Heart right ventricle (tissue), 16 donors: ENCODE data around the gene ZDHHC22. TPM values are rescaled to one million over a fixed set of nuclear protein-coding genes. Genes with fewer than 3 reads are reported as not detected.
A peak's percentile ranks its signal among the peaks of the same experiment; 100 is the strongest.

Experiments
- ATAC-seq, 8 donors: fragments of 200-7000 bp; cut with Tn5 transposase; one replicate each; pipeline ENCODE4 v1.9.1; 2020; ENCODE audit warnings: mild to moderate bottlenecking in 8 of 8, moderate library complexity in 8 of 8, moderate number of reproducible peaks in 1 of 8
- DNase-seq, 2 donors: peaks; one replicate each; pipeline ENCODE4 v3.0.0-alpha.2; 2020
- H3K27ac ChIP-seq, 10 donors: fragments of 200-600 bp; sonication (generic) in 2 of 10; one replicate each; pipeline versions ENCODE4 v1.5.0 to v1.8.0; 2020 to 2022; ENCODE audit warnings: mild to moderate bottlenecking in 3 of 10
- H3K27me3 ChIP-seq, 7 donors: fragments of 200-600 bp; one replicate each; pipeline ENCODE4 v1.8.0; 2021 to 2022; ENCODE audit warnings: mild to moderate bottlenecking in 2 of 7
- H3K36me3 ChIP-seq, 9 donors: fragments of 200-600 bp; sonication (generic) in 1 of 9; one replicate each; pipeline versions ENCODE4 v1.5.0 to v1.8.0; 2020 to 2022; ENCODE audit warnings: mild to moderate bottlenecking in 2 of 9
- H3K4me1 ChIP-seq, 9 donors: fragments of 200-600 bp; sonication (generic) in 1 of 9; one replicate each; pipeline versions ENCODE4 v1.5.0 to v1.8.0; 2020 to 2022; ENCODE audit warnings: mild to moderate bottlenecking in 4 of 9
- H3K4me3 ChIP-seq, 10 donors: fragments of 200-600 bp; sonication (generic) in 2 of 10; one replicate each; pipeline versions ENCODE4 v1.5.0 to v1.8.0; 2020 to 2022; ENCODE audit warnings: mild to moderate bottlenecking in 7 of 10, moderate library complexity in 2 of 10
- H3K9me3 ChIP-seq, 11 donors: fragments of 200-600 bp in 10 of 11; sonication (generic) in 2 of 11; one replicate each; pipeline versions ENCODE4 v1.5.0 to v1.8.0; 2013 to 2022; ENCODE audit warnings: mild to moderate bottlenecking in 2 of 11, control low read depth in 1 of 11, moderate library complexity in 1 of 11
- CTCF ChIP-seq, 9 donors: fragments of 200-600 bp; sonication (generic) in 2 of 9; IDR thresholded peaks; one replicate each; pipeline versions ENCODE4 v1.5.0 to v1.8.0; 2021 to 2022; ENCODE audit warnings: antibody characterized with exemption in 9 of 9, mild to moderate bottlenecking in 5 of 9, moderate library complexity in 1 of 9
- WGBS, 2 donors: extraction: QIAGEN DNeasy Blood & Tissue Kit; methylation state at CpG; one replicate each; pipeline ENCODE4 v1.1.7; 2013; ENCODE audit warnings: inconsistent platforms in 1 of 2; 5-methylcytosine and 5-hydroxymethylcytosine counted together
- intact Hi-C, 10 donors: fragments of 100-400 bp; cut with DNase I; formaldehyde crosslinking; loops; one replicate each; pipeline versions ENCODE4 v1.11.1 to v1.14.2; 2022
- polyA plus RNA-seq, 2 donors: library from polyadenylated mRNA; stranded (reverse); fragments of 200-250 nt; gene quantifications; one replicate each; pipeline ENCODE4 v1.2.3, GENCODE V29; 2013
- total RNA-seq, 10 donors: library from RNA; stranded (reverse); fragmentation: NEBNext Ultra II Directional in 3 of 10; extraction: Animal tissue kit (Norgen Biotek cat#: 25700) in 3 of 10; gene quantifications; one replicate each; pipeline versions ENCODE4 v1.2.1 to v1.2.4, GENCODE V29; 2021 to 2023
- donor health status: Arrhythmogenic right ventricular cardiomyopathy.
- donor health status: ischemic (EF 13 %, LVEDD 7.1; RV severe dilation, severe dysfunction).
- donor health status: healthy with polysubstance abuse.
- donor health status: DM: no; HTN: yes; CAD: no.
- donor health status: DM: no; HTN: no; CAD: no.
- donor health status: ischemic (EF 25% LVEDD 6.9; RV normal size, moderate dysfunction).
- donor health status: ischemic (EF 25% LVEDD 5.7; RV mildly dilated, moderate dysfunction).
- donor health status: healthy.
- donor health status: DM: yes; HTN: yes; CAD: no.
- donor health status: Ischemic cardiomyopathy.
- donor health status: ischemic (EF 35%, LVEDD 5.7; RV mildly dilated, moderate dysfunction).
- donor health status: nonischemic (EF 11% LVEDD 7.7; RV severe dilation, severe dysfunction).
- donor health status: DM: yes; HTN: yes; CAD: no.
- donor health status: PGD.
- donor health status: ischemic (EF 29% LVEDD 5.4; RV normal size, mild dysfunction).
- donor health status: nonischemic (EF 23%, LVEDD 6.1; RV moderate dilation, normal function).

The ZDHHC22 gene
- total and polyA plus RNA-seq, 12 donors, result 0.09 TPM; not detected in 11

- peak overlapping the region in 7 of 10 donors; percentile 22 to 75 (median 67) for H3K27ac ChIP-seq
- H3K4me3 ChIP-seq, result no peak overlapping the region
- ATAC-seq (no peak), DNase-seq (no peak)
- H3K4me1 ChIP-seq, result peaks cover 9 to 80% (median 36%) of the 10 kb centered on the region in 9 donors
- WGBS, 2 donors, result 86 to 92% methylated on average over 1 of the region's 1 CpG
- peaks cover 0 to 97% (median 35%) of the 10 kb centered on the region in 9 donors for H3K36me3 ChIP-seq
- intact Hi-C loops, result no loop called here
- no peaks in the 10 kb centered on the region for H3K9me3 ChIP-seq
- TF ChIP-seq CTCF (IDR thresholded peaks at IDR 0.05), result no peak
- no peaks in the 10 kb centered on the region for H3K27me3 ChIP-seq
These were observed 31.3 kb downstream of the ZDHHC22 start for GRCh38 chr14:77110286-77110685.

GRCh38 chr14:77109656-77110055 is 31.9 kb downstream of the ZDHHC22 start:
- no peak for ATAC-seq
- DNase-seq, result no peak
- no peaks in the 10 kb centered on the region for H3K9me3 ChIP-seq
- no peaks in the 10 kb centered on the region for H3K27me3 ChIP-seq
- 78 to 79% methylated on average over 6 of the region's 6 CpGs for WGBS, 2 donors
- H3K4me3 ChIP-seq, result no peak overlapping the region
- no peak for TF ChIP-seq CTCF (IDR thresholded peaks at IDR 0.05)
- H3K27ac ChIP-seq, result peak overlapping the region in 2 of 10 donors; percentile 22 to 70
- H3K36me3 ChIP-seq, result peaks cover 0 to 91% (median 33%) of the 10 kb centered on the region in 9 donors
- intact Hi-C loops, result loop anchor here in 1 of 10 donors (10.0 kb wide), 1 partner anchor 205 kb away; no protein-coding TSS in a partner anchor
- H3K4me1 ChIP-seq, result peaks cover 9 to 85% (median 42%) of the 10 kb centered on the region in 9 donors

GRCh38 chr14:77108753-77109152 is 32.8 kb downstream of the ZDHHC22 start:
- Histone ChIP-seq H3K4me1 (peaks cover 9 to 85% (median 51%) of the 10 kb centered on the region in 9 donors), H3K27me3 (no peaks in the 10 kb centered on the region), H3K9me3 (no peaks in the 10 kb centered on the region), H3K36me3 (peaks cover 0 to 85% (median 24%) of the 10 kb centered on the region in 9 donors), H3K4me3 (no peak overlapping the region), H3K27ac (peak overlapping the region in 1 of 10 donors; percentile 12)
- intact Hi-C loops, result loop anchor here in 1 of 10 donors (10.0 kb wide), 1 partner anchor 206 kb away; no protein-coding TSS in a partner anchor
- no peak for TF ChIP-seq CTCF (IDR thresholded peaks at IDR 0.05)
- no peak for DNase-seq
- no peak for ATAC-seq
- 72 to 75% methylated on average over 2 of the region's 2 CpGs for WGBS, 2 donors

- H3K9me3 ChIP-seq, result no peaks in the 10 kb centered on the region
- ATAC-seq (no peak), DNase-seq (no peak)
- H3K4me3 ChIP-seq, result no peak overlapping the region
- 66 to 78% methylated on average over 2 of the region's 2 CpGs for WGBS, 2 donors
- peaks cover 0 to 70% (median 18%) of the 10 kb centered on the region in 9 donors for H3K36me3 ChIP-seq
- peak overlapping the region in 9 of 10 donors; percentile 32 to 99 (median 77) for H3K27ac ChIP-seq
- peaks cover 9 to 96% (median 64%) of the 10 kb centered on the region in 9 donors for H3K4me1 ChIP-seq
- H3K27me3 ChIP-seq, result no peaks in the 10 kb centered on the region
- TF ChIP-seq CTCF (IDR thresholded peaks at IDR 0.05), result no peak
- intact Hi-C loops, result loop anchor here in 1 of 10 donors (10.0 kb wide), 1 partner anchor 208 kb away; no protein-coding TSS in a partner anchor
These were observed 34.4 kb downstream of the ZDHHC22 start for GRCh38 chr14:77107228-77107627.
